Activated CD4-positive, alpha-beta T cell treated with anti-CD3 and anti-CD28 coated beads for 24 hours (primary cell): ENCODE results near the gene SPDYE16.
"Not testable (repeated sequence)": the region's sequence is repeated elsewhere in the genome, so short reads cannot be mapped to it uniquely, and the experiment has no call there.

Source experiments
- DNase-seq, 2 donors: peaks; one replicate each; pipeline ENCODE4 v3.0.0-alpha.2; 2020; ENCODE audit warnings: low read depth in 2 of 2

SPDYE16 gene

GRCh38 chr7:76504351-76505167 lies 38.5 kb downstream of the SPDYE16 start:
- not testable (repeated sequence) for DNase-seq

GRCh38 chr7:76503244-76503643 lies 39.9 kb downstream of the SPDYE16 start:
- DNase-seq: not testable (repeated sequence)

- DNase-seq: not testable (repeated sequence)
Observed at GRCh38 chr7:76502836-76503235, 40.3 kb downstream of the SPDYE16 start.

GRCh38 chr7:76502224-76502623 lies 40.9 kb downstream of the SPDYE16 start:
- not testable (repeated sequence) for DNase-seq

GRCh38 chr7:76499924-76500241 lies 43.2 kb downstream of the SPDYE16 start:
- DNase-seq: not testable (repeated sequence)

GRCh38 chr7:76499201-76499923 lies 43.7 kb downstream of the SPDYE16 start:
- DNase-seq: not testable (repeated sequence)

- not testable (repeated sequence) for DNase-seq
Observed at GRCh38 chr7:76498583-76499200, 44.4 kb downstream of the SPDYE16 start.

- DNase-seq: not testable (repeated sequence)
Observed at GRCh38 chr7:76497918-76498582, 45.0 kb downstream of the SPDYE16 start.

- not testable (repeated sequence) for DNase-seq
Observed at GRCh38 chr7:76495717-76496116, 47.4 kb downstream of the SPDYE16 start.

GRCh38 chr7:76492139-76492538 lies 51.0 kb downstream of the SPDYE16 start:
- not testable (repeated sequence) for DNase-seq

- not testable (repeated sequence) for DNase-seq
Observed at GRCh38 chr7:76487969-76488368, 55.1 kb downstream of the SPDYE16 start.

- DNase-seq: peak; percentile 9 to 15
Observed at GRCh38 chr7:76486618-76487017, 56.5 kb downstream of the SPDYE16 start.

- not testable (repeated sequence) for DNase-seq
Observed at GRCh38 chr7:76485822-76486610, 57.1 kb downstream of the SPDYE16 start.

- not testable (repeated sequence) for DNase-seq
Observed at GRCh38 chr7:76484456-76484855, 58.6 kb downstream of the SPDYE16 start.

- not testable (repeated sequence) for DNase-seq
Observed at GRCh38 chr7:76483081-76483480, 60.0 kb downstream of the SPDYE16 start.

- DNase-seq: not testable (repeated sequence)
Observed at GRCh38 chr7:76482660-76483059, 60.4 kb downstream of the SPDYE16 start.
